GM21786 (cell line): ENCODE results near the gene RAP1GAP2.
"Not testable (repeated sequence)": the region's sequence is repeated elsewhere in the genome, so short reads cannot be mapped to it uniquely, and the experiment has no call there.

Experiments
- ATAC-seq: cut with Tn5 transposase; IDR thresholded peaks from one replicate; pipeline ENCODE4 v1.9.1; 2021; ENCODE audit not compliant: unreplicated experiment

RAP1GAP2 gene

GRCh38 chr17:2814049-2814448 lies 17.8 kb downstream of the RAP1GAP2 start:
- ATAC-seq, result no peak

- no peak for ATAC-seq
Observed at GRCh38 chr17:2814481-2815341, 18.5 kb downstream of the RAP1GAP2 start.

- ATAC-seq, result no peak
Observed at GRCh38 chr17:2815781-2816185, 19.5 kb downstream of the RAP1GAP2 start.

GRCh38 chr17:2816688-2817087 lies 20.4 kb downstream of the RAP1GAP2 start:
- ATAC-seq, result no peak

- ATAC-seq, result not testable (repeated sequence)
Observed at GRCh38 chr17:2819294-2819693, 23.1 kb downstream of the RAP1GAP2 start.

- no peak for ATAC-seq
Observed at GRCh38 chr17:2819921-2820501, 23.8 kb downstream of the RAP1GAP2 start.

GRCh38 chr17:2821868-2822267 lies 25.6 kb downstream of the RAP1GAP2 start:
- ATAC-seq, result no peak

- ATAC-seq, result no peak
Observed at GRCh38 chr17:2822358-2822757, 26.1 kb downstream of the RAP1GAP2 start.

GRCh38 chr17:2825253-2825970 lies 29.2 kb downstream of the RAP1GAP2 start:
- ATAC-seq, result no peak

- no peak for ATAC-seq
Observed at GRCh38 chr17:2828397-2829038, 32.3 kb downstream of the RAP1GAP2 start.

GRCh38 chr17:2830678-2831077 lies 34.4 kb downstream of the RAP1GAP2 start:
- ATAC-seq, result no peak

- no peak for ATAC-seq
Observed at GRCh38 chr17:2835780-2836179, 39.5 kb downstream of the RAP1GAP2 start.

- ATAC-seq, result peak; percentile 84
Observed at GRCh38 chr17:2837147-2837561, 40.9 kb downstream of the RAP1GAP2 start.

GRCh38 chr17:2841606-2842005 lies 45.4 kb downstream of the RAP1GAP2 start:
- no peak for ATAC-seq

GRCh38 chr17:2842464-2842863 lies 46.2 kb downstream of the RAP1GAP2 start:
- no peak for ATAC-seq

GRCh38 chr17:2844416-2844815 lies 48.2 kb downstream of the RAP1GAP2 start:
- no peak for ATAC-seq

GRCh38 chr17:2847381-2848333 lies 51.4 kb downstream of the RAP1GAP2 start:
- ATAC-seq, result no peak

- no peak for ATAC-seq
Observed at GRCh38 chr17:2849327-2849670, 53.1 kb downstream of the RAP1GAP2 start.

GRCh38 chr17:2850991-2851390 lies 54.8 kb downstream of the RAP1GAP2 start:
- no peak for ATAC-seq

GRCh38 chr17:2851615-2852014 lies 55.4 kb downstream of the RAP1GAP2 start:
- ATAC-seq, result no peak
